Pons (tissue), 1 donor: ENCODE results near the gene MYH11.
A peak's percentile ranks its signal among the peaks of the same experiment; 100 is the strongest.

Source experiments
- DNase-seq: peaks from one replicate; pipeline ENCODE4 v3.0.0-alpha.2; 2016; ENCODE audit warnings: low spot score

Gene MYH11

DNA sequence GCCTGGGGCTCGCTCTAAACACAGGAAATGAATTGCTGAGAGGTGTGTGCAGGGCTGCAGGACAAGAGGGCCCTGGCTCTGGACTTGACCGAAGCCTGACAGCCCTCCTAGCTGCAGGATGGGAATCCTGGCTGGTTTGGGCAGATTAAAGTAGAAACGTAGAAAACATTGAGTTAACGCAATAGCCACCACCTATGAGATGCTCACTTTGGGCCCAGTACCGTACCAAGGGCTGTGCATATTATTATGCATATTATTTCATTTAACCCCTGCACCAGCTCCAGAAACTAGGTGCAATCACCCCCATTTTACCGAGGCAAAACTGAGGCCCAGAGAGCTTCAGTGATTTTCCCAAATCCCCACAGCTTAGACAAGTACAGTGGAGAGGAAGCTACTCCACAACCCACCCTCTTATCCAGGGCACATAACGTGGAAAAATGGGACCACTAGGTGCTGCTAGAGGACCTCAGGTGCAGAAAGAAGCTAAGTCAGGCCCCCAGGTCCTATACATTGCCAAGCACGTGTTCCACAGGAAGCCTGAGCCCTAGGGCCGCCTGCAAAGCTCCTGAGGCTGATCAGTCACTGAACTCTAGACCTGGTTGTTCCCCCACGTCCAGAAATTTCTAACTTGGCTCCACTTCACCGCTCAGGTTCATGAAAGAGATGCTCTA is 79.2 kb downstream of the MYH11 start:
- no peak for DNase-seq

DNA sequence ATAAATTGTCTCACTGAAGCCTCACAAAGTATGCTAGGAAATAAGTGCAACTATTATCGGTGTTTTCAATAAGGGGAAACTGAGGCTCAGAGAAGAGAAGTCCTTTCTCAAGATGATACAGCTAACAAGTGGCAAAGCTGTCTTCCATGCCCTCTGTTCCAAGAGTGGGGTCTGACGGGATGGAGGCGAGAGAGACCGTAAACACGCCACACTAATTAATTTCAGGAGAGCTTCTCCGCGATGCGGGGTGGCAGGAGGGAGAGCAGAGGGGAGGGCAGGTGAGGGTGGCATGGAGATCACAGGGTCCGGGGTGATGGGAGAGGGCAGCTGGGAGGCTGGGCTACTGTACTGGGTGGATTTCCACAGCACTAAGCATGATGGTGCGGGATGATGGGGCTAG is 80.3 kb downstream of the MYH11 start:
- DNase-seq, result no peak

DNA sequence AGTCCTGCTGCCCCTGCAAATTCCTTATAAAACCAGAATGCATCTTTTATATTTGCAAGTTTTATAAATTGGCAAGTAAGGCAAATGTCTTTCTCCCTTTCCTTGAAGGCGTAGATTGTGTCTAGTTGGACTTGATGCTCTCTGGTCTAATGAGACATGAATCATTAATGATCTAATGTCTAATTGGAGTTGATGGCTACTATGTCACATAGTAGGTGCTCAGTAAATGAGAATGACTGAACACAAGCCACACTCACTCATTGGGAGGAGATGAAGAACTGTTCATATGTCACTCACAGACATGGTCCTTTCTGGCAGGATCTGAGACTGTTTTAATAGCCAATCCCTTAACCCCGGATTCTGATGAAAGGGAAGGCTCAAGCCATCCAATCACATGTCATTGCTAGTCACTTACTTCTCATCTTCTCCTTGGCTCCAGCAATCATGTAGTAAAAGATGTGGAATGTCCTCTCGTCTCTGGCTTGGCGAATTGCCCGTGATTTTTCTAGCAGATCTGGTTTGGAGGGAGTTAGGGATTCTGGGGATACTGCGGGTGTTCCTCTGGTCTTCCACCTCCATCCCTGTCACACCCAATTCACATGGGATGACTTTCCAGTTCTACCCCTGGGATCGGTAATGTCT is 81.0 kb downstream of the MYH11 start:
- DNase-seq, result no peak

DNA sequence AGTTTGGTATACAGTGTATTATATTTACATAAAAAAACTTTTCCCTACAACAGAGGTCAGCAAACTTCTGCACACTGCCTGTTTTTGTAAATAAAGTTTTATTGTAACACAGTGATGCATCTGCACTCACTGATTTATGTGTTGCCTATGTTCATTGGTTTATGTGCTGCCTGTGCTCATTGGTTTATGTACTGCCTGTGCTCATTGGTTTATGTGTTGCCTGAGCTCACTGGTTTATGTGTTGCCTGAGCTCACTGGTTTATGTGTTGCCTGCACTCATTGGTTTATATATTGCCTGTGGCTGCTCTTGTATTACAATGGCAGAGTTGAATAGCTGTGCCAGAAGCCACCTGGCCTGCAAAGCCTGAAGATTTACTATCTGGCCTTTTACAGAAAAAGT is 81.6 kb downstream of the MYH11 start:
- no peak for DNase-seq

DNA sequence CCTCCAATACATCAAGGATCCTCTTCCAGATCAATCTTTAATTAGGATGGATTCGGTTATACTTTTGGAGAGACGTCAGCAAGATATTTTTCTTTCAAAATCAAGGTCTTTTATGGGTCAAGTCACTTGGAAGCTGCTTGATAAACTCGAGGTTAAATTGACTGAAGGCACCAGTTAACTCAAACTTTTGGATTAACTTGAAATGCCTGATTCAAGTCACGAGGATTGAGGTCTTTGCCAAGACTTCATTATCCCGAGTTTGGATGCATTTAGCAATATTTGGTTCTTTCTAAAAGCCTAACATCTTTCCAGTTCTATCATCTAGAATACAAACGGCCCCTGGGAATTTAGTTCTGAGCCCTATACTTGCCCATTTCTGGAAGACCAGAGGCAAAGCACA is 82.9 kb downstream of the MYH11 start:
- no peak for DNase-seq

DNA sequence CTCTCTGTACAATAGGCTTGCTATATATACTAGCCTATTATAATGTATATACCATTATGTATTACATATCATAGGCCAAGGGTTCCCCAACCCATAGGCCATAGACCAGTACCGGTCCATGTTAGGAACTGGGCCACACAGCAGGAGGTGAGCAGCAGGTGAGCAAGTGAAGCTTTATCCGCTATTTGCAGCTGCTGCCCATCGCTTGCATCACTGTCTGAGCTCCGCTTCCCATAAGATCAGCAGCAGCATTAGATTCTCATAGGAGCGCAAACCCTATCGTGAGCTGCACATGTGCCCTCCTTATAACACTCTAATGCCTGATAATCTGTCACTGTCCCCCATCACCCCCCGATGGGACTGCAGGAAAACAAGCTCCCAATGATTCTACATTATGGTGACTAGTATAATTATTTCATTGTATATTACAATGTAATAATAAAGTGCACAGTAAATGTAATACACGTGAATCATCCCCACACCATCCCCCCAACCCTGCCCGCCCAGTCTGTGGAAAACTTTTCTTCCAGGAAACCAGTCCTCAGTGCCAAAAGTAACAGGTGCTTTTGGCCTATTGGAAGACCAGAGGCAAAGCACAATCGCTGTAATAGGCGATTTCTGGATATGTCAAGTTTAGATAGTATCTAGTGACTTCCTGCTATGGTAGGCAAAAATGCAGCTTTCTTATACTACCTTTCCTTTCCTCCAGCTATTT is 84.1 kb downstream of the MYH11 start:
- no peak for DNase-seq

DNA sequence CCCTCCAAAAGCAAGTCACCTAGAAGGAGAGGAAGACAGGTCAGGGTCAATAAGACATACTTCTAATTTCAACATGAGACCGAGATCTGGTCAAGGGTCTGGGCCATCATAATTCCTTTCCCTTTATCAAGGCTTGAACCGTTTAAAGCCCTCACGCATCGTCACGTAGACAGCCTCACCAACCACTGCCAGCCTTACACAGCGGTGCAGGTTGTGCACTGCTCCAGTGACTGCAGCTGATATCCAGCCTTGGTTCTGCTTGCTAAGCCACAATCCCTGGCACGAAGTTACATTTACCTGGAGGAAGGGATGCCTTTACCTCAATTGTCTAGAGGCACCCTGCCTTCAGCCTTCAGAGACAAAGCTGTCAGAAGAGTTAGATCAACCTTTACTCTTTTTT is 85.1 kb downstream of the MYH11 start:
- no peak for DNase-seq

DNA sequence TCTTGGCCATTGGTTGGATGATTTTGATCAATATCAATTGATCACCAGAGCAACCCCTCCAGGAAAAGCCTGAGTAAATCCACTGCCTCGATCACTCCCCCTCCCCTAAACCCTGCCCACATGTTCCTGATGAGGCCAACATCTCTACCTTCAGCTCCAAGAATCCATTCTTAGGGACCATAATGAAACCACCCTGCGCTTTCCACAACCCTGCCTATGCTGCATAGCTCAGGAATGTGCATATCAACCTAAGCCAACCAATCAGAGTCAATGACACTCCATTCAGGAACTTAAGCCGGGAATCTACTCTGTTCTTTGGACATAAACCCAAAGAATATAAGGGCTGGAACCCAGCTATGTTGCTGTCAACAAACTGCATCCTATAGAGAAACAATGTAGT is 86.3 kb downstream of the MYH11 start:
- DNase-seq, result no peak

DNA sequence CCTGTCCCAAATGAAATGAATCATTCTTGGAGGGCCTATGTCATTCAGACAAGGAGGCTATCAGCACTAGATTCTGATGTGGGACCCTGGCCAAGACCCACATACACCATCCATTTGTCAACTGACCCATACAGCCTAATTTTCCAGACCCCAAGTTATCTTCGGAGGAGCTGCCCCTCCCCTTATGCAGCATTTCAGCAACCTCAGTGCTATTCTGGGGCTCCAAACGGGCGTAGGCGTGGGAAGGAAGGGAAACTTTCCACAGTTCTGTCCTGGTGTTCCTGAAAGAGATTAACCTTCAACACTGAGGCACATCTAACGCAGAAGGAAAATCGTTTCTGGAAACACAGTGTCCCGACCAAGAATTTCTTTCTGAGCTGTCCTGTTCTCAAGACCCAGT is 86.7 kb downstream of the MYH11 start:
- no peak for DNase-seq

DNA sequence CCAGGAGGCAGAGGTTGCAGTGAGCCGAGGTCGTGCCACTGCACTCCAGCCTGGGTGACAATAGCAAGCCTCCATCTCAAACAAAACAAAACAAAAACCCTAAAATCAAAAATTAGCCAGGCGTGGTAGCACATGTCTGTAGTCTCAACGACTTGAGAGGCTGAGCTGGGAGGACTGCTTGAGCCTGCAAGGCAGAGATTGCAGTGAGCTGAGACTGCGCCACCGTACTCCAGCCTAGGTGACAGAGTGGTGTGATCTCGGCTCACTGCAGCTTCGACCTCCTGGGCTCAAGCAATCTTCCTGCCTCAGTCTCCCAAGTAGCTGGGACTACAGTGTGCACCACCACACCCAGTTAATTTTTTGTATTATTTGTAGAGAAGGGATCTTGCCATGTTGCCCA is 87.6 kb downstream of the MYH11 start:
- no peak for DNase-seq

DNA sequence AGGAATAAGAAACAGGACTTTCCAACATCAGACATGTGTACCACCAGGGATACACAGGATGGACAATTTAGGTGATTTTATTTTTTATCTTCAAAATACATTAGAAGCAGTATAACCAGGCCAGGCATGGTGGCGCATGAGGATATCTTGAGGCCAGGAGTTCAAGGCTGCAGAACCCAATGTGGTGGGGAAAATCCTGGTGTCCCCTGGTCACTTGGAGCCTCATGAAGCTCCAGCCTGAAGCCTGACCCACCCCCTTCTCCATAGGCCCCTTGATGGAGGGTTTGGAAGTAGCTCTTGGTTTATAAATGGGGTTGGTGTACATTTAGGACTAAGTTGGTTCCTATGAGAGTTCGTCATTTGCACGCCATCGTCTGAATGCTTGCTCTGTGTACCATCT is 88.6 kb downstream of the MYH11 start:
- DNase-seq, result no peak

DNA sequence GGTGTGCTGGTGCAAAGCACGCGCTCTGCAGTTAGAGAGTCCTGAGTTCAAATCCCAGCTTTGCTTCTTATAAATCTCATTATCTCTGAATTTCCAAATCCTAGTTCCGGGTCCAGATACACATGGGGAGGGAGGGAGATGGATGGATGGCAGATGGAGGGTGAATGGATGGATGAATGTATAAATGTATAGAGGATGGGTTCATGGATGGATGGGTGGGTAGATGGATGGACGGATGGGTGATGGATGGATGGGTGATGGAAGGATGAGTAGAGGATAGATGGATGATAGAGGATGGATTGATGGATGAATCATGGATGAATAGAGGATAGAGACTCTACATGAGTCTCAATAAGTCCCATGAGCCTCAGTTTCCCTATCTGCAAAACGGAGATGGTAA is 89.9 kb downstream of the MYH11 start:
- DNase-seq, result no peak

DNA sequence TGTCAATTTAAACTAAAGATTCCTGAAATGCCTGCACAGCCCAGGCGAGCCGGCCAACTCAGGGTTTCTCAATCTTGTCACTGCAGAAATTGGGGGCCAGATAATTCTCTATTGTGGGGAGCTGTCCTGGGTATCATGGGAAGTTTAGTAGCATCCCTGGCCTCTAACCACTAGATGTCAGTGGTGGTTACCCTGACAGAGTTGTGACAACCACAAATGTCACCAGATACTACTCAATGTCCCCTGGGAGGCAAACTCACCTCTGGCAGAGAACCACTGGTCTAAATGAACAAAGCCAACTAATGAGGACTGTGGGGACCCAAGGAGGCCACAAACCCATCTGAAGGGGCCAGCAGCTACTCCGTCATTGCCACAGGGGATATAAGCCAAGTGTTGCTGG is 90.9 kb downstream of the MYH11 start:
- peak; percentile 66 for DNase-seq

DNA sequence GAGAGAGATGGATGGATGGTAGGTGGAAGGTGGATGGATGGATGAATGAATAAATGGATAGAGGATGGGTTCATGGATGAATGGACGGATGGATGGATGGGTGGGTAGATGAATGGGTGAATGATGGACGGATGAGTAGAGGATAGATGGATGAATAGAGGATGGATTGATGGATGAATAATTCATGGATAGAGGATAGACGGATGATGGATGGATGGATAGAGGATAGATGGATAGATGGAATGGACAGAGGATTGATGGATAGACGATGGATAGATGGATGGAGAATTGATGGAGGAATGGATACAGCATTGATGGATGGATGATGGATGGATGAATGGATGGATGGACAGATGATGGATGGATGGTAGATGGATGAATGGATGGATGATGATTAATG is 91.7 kb downstream of the MYH11 start:
- no peak for DNase-seq

DNA sequence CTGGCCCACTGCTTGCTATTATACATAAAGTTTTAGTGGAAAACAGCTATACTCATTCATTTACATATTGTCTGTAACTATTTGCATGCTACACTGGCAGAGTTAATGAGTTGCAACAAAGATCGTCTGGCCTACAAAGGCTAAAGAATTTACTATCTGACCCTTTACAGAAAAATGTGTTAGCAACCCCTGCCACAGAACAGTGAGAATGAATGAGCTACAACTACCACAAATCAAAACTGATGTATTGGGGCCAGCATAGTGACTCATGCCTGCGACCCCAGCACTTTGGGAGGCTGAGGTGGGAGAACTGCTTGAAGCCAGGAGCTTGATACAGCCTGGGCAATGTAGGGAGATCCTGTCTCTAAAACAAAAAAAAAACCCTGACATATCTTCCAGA is 92.7 kb downstream of the MYH11 start:
- no peak for DNase-seq

DNA sequence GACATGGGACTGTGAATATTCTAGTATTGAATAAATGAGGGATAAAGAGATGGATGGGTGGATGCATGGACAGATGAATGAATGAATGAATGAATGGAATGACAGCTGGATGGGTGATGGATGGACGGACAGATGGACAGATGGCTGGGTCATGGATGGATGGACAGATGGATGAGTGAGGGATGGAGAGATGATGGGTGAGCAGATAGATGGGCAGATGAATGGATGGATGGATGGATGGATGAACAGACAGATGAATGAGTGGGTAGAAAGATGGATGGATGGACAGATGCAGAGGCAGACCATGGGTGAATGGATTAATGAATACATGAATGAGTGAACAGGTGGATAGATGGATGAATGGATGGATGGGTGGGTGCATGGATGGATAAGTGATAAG is 96.7 kb downstream of the MYH11 start:
- DNase-seq, result no peak

DNA sequence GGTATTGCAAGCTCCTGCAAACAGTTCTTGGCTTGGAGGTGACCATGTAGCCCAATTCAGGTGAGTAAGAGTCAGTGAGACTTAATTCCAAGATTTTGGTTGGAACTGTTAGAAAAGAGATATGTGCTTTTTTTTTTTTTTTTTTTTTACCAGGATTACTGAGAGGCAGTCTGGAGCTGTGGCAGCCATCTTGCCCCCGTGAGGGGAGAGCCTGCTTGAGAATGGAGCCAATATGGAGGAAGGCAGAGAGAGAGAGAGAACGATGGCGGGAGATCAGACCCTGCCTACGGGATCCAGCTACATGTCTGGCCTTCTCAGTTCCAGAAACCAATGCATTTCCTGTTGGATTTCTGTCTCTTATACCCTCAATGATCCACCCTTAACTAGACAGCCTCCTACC is 97.8 kb downstream of the MYH11 start:
- no peak for DNase-seq

DNA sequence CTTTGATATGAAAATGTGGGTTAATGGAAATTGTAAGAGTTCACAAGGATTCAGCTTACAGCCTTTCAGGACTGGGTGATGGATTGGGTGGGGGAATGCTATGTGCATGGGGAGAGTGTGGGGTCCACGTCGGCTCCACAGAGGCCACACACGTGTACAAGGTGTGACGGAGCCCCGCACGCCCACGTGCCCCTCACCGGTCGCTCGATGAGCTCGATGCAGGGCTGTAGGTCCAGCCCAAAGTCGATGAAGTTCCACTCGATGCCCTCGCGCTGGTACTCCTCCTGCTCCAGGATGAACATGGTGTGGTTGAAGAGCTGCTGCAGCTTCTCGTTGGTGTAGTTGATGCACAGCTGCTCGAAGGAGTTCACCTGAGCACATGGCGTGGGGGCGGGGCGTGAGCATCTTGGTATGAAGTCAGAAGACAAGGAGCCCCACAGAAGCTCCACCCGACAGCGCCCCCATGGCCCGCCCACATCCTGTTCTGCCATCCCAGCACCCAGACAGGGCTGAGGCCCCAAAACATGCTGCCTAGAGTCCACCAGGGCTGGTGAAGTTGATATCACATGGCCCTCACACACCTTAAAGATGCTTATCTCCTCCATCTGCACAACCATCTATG is 99.1 kb downstream of the MYH11 start:
- no peak for DNase-seq

DNA sequence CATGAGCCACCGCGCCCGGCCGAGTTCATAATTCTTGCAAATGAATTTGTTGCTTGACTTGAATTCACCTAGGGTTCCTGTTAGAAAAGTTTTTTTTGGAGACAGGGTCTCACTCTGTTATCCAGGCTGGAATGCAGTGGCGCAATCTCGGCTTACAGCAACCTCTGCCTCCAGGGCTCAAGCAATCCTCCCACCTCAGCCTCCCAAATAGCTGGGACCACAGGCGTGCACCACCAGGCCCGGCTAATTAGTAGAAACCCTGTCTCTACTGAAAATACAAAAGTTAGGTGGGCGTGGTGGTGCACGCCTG is 99.8 kb downstream of the MYH11 start:
- no peak for DNase-seq

DNA sequence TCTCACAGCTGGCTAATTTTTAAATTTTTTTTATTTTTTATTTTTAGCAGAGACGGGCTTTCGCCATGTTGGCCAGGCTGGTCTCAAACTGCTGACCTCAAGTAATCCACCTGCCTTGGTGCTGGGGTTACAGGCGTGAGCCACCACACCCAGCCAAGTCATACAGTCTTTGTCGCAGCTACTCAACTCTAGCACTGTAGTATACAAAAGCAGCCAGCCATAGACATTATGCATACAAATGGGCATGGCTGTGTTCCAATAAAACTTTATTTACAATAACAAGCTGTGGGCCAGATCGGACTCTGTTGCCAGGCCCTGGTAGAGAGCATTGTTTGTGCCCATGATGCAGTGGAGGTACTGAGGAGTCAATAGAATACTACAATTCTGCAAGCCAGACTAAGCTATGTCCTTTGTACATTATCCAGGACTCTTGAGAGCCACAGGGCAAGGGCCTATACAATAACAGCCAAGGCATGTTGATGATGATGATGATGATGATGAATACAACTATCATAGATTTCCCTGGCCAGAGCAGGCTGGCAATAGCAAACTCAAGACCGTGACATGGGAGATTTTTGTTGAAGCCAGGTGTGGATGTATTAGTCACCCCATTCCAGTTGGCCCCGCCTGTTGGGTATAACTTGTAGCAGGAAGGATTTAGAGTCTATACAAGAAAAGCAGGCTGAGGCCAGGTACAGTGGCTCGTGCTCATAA is 101.8 kb downstream of the MYH11 start:
- no peak for DNase-seq

DNA sequence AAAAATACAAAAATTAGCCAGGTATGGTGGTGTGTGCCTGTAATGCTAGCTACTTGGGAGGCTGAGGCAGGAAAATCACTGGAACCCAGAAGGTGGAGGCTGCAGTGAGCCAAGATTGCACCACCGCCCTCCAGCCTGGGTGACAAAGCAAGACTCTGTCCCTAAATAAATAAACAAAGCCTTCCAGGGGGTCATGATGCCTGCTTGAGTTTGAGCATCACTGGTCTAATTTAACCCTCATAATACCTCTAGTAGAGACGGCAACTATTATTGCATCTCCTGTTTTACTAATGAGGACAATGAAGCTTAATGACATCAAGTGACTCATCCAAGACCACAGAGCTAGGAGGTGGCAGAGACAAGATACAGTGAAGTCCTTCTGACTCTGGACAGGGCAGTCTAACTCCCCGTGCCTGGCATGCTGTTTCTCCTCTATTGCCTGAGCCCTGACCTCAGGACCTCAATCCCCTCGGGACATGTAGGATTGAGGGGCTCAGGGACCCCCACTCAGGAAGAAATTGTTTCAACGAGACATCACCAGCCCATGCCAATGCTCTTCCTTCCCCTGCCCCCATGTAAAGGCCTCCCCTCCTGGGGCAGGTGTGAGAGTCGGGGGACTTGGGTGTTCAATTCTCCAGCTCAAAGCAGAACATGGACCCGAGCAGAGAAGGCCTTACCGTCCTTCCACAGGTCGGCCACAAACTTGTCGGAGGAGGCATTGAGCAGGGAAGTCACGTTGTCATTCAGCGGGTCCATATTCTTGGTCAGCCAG is 103.9 kb downstream of the MYH11 start:
- DNase-seq, result no peak

DNA sequence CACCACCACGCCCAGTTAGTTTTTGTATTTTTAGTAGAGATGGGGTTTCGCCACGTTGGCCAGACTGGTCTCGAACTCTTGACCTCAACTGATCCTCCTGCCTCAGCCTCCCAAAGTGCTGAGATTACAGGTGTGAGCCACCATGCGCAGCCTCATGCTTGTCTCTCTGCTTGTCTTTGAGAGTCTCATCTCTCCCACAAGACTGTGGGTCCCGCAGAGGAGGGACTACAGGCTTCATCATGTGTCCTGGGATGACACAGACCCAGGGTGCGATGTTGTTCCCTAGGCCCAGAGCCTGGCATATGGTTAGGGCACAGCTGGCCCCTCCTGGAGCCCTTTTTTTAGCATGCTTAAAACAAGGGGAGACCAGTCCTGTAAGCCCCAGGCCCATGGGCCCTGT is 104.9 kb downstream of the MYH11 start:
- no peak for DNase-seq
